HK-2 (cell line): Measurements from ENCODE around the gene HCK.

Experiments
- DNase-seq: peaks from one replicate; pipeline ENCODE4 v3.0.0-alpha.2; 2018; ENCODE audit not compliant: unreplicated experiment

HCK gene

DNA sequence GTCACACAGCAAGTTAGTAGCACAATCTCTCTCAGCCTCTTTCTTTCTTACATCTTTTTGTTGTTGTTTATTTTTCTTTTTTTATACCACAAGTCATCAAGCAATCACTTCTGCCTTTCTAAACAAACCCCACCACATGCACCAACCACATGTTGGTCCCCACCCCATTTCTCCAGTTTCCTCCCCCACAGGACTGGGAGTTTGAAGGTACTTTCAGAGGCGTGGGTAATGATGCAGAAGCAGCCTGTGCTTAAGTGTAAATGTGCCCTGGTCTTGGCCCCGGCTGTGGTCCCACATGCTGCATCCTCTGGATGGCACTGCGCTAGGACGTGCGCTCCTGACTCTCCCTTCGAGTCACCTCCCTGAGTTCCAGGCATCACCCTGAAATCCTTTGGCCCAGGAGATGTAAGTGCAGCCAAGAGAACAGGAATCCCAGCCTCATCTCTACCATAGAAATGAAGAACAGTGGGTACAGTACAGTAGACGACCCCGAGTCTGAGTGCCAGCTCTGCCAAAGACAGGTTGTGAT lies 5.7 kb downstream of the HCK start:
- DNase-seq: no peak

DNA sequence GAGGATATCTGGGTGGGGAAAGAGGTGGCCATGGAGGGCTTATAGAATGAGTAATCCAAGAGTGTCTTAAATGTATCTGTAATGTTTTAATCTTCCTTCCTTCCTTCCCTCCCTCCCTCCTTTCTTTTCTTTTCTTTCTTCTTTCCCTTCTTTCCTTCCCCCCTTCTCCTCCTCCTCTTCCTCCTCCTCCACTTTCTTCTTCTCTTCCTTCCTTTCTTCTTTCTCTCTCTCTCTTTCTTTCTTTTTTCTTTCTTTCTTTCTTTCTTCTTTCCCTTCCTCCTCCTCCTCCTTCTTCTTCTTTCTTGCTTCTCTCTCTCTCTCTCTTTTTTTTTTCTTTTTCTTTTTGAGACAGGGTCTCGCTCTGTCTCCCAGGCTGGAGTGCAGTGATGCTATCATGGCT lies 7.1 kb downstream of the HCK start:
- no peak for DNase-seq

DNA sequence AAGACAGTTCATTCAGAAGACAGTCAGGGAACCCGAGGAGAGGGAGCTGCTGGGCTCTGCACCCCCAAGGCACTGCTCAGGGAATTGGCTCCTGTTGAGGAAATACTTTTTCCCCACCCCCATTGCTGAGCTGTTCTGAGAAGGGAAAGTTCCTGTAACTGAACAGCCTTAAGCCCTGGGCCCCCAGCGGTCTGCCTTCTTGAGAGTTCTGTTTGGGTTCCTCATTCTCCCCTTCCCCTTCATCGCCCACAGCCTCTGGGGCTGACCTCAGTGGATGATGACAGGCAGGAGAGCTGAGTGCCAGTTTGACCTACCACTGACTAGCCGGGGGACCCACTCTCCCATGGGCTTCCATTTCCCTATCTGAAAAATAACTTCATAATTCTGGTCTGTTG lies 10.7 kb downstream of the HCK start:
- no peak for DNase-seq

DNA sequence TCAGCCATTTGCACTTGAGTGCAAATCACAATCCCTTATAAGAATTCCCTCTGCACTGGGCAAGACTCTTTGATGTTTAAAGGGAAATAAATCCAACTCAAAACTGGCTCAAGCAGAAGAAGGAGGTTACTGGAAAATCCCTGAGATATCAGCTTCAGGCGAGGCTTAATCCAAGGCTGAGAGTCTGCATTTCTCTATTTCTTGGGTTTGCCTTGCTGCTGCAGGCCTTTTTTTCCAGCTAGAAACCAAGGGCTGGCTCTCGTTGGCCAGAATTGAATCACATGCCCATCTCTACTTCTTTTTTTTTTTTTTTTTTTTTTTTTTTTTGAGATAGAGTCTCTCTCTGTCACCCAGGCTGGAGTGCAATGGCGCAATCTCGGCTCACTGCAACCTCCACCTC lies 11.7 kb downstream of the HCK start:
- no peak for DNase-seq

DNA sequence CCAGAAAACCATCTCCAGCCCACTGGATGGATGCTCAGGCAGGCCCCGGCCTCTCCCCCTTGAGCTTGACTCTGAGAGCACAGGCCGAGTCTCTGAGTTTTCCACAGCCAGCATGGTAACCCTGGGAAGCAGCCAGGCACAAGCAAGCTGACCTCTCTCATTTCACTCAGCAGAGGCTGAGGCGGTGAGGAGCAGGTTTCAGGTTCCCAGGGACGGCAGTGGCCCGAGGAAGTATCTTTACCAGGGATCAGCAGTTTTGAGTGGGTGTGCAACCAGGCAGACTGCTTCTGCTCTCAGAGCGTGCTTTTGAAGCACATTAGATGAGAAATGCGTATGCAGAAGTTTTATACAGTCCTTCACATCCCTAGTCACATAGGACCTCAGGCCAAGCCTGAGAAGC lies 12.6 kb downstream of the HCK start:
- DNase-seq: no peak

DNA sequence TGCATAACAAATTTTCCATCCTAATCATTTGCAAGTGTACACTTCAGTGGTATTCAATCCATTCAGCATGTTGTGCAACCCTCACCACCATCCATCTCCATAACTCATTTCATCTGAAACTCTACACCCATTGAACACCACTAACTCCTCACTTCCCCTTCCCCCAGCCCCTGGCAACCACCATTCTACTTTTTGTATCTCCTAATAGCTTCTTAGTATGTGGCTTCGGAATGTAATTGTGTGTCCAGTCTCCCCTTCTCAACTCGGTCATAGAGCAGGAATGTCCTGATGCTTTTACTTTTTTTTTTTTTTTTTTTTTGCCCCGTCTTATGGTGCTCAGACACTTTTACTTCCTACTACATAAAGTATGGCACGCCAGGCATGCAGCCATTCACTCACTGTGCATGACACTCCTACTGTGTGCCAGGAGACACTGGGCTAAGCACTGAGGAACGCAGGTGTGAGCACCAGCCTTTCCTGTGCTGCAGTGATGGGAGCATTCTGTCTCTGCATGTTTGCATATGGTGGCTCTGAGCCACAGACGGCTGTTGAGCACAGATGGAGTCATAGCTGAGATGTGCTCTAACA lies 15.3 kb downstream of the HCK start:
- DNase-seq: peak; percentile 24

DNA sequence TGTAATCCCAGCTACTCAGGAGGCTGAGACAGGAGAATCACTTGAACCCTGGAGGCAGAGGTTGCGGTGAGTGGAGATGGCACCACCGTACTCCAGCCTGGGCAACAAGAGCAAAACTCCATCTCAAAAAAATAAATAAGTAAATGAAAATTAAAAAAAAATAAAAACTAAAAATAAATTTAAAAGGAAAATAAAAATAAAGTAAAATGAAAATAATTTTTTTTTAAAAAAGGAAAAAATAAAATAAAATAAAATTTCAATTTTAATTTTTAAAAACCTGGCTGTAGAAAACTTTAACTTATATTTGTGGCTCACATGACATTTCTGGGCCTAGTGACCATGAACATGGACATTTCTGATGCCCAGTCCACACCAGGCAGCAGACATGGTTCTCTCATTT lies 16.1 kb downstream of the HCK start:
- DNase-seq: no peak

DNA sequence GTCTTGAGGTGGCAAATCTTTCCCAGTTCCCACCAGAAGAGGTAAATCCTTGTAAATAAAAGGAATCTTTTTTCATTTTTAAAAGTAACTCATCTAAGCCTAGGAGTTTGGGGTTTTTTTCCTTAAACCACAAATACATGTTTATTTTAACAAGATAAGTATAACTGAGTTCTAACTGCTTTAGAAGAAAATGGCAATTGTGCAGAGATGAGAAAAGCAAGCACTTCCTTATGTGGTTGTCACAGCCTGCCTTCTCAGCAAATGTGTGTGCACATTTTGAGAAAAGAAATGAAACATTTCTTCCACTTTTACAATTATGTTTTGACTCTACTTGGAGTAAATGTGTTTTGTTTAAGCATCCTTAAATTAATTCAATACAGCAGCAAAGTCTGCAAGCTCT lies 17.7 kb downstream of the HCK start:
- DNase-seq: no peak

DNA sequence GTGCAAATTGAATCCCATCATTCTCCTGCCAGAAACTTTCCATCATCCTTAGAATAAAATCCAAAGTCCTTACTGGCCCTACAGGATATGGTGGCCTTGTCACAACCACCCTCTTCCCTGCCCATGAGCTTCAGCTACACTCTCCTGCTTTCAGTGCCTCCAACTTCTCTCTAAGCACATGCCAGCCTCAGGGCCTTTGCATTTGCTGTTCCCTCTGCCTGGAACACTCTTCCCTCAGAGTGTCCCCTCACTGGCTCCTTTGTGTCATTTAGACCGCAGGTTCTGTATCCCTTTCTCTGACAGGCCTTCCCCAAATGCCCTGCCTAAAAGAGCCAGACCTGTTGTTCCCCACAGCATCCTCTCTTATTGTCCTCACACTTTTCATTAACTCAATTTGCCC lies 18.2 kb downstream of the HCK start:
- DNase-seq: no peak

DNA sequence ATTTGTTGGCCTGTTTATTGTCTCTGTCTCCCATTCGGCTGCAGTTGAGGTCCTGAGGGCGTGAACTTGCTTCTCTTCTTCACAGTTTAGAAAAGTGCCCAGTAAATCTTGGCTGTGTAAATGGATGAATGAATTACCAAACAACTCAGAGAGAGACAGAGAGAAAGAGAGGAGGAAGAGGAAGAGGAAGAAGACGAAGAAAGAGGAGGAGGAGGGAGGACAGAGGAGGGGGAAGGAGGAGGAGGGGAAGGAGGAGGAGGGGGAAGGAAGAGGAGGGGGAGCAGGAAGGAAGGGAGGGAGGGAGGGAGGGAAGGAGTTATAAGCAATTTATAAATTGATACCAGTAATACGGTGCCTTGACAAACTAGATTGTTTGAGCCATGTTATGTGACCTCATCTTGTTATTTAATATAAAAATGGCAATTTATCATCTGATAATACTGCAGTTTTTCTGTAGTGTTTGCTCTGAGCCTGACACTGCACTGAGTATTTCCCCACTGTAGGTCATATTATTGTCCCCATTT lies 18.7 kb downstream of the HCK start:
- DNase-seq: no peak

DNA sequence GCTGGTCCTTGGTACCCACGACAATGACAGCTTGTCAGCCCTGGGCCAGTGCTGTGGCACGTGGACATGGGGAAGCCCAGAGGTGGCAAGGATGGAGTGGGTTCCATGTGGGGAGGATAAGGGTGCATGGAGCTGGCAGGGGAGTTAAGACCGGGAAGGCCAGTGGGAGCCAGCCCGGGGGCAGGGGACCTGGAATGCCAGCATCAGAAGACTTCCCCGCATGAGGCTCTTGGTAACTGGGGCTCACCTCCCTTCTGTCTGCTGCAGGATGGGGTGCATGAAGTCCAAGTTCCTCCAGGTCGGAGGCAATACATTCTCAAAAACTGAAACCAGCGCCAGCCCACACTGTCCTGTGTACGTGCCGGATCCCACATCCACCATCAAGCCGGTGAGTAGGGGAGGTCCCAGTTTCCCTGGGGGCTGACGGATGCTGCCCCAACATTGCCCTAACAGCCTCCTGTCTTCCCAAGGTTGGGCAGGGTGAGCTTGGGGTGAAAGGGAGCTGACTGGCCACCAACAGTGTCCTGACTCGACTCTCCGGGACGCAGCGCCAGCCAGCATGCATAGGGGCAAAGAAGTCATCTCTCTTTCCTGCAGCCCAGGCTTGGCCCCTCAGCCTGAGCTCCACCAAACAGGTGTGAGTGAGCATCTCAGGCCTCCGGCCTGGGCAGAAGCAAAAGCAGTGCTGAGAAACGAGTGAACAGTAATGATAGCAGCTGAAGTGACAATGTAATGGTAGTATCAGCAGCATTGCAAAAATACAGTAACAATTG lies 19.5 kb downstream of the HCK start:
- no peak for DNase-seq

DNA sequence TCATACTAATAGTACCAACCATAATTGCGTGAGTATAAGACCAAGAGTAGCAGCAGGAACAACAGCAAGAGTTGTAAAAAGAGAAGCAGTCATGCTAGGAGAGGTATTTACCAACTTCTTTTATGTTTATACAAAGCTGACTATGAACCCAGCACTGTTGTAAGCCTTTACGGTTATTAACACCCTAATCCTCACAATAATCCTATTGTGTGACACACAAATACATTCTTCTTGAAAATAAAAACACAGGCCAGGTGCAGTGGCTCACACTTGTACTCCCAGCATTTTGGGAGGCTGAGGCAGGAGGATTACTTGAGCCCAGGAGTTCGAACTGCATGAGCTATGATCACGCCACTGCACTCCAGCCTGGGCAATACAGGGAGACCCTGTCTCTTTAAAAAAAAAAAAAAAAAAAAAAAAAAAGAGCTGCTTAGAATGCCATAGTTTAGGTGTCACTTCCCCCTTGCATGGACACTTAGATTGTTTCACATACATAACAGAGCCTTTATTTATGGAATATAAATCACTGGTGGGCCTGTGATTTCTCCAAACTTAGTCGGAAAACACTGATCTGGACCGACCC lies 20.2 kb downstream of the HCK start:
- no peak for DNase-seq

DNA sequence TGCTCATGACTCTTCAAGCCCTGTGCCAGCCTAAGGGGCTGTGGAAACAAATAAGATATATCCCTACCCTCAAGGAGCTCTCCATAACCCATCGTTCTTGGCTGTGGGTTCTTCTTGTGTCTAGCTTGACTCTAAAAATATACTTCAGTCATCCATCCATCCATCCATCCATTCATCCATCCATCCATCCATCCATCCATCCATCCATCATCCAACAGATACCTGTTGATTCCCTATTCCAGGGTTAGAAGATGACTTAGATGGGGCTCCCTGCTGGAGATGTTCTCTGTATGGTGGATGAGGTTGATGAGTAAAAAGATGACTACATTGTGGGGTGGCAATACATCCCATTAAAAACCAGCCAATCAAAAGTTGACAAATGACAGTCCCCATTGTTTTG lies 23.5 kb downstream of the HCK start:
- DNase-seq: no peak

DNA sequence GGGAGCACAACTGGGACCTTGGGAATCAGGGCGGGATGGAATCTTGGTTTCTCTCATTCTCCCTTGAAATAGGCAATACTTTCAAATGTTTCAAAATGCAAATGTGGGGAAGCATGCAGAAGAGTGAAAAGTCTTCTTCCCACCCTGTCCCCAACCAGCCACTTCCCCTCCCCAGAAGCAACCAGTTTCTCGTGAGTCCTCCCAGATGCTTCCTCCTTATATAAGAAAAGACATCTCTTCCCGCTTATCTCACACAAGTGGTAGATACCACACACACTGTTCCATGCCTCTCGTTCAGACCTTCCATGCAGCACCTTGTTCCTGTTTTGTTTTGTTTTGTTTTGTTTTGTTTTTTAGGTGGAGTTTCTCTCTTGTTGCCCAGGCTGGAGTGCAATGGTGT lies 25.1 kb downstream of the HCK start:
- DNase-seq: no peak

DNA sequence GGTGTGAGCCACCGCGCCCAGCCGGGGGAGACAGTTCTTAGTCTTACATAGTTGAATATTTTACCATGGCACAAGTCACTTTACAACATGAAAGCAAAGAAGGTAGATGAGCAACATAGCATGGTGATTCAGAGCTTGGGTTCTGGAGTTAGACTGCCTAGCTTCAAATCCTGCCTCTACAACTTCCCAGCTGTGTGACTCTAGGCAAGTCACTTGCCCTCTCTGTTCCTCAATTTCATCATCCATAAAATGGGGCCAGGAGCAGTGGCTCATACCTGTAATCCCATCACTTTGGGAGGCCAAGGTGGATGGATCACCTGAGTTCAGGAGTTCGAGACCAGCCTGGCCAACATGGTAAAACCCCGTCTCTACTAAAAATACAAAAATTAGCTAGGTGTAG lies 26.3 kb downstream of the HCK start:
- no peak for DNase-seq

DNA sequence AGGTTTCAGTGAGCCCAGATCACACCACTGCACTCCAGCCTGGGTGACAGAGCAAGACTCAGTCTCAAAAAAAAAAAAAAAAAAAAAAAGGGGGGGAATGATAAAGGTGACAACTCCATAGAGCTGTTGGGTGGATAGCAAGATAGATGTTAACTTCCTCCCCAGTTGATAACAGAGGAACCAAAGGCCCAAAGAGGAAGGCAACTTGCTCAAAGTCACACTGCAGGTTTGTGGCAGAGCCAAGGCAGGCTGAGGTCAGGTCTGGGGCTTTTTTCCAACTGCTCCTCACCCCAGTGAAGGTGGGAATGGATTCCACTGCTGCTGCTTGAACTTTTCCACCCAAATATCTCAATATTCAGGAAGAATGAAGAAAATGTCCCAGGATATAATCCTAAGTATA lies 26.7 kb downstream of the HCK start:
- no peak for DNase-seq

DNA sequence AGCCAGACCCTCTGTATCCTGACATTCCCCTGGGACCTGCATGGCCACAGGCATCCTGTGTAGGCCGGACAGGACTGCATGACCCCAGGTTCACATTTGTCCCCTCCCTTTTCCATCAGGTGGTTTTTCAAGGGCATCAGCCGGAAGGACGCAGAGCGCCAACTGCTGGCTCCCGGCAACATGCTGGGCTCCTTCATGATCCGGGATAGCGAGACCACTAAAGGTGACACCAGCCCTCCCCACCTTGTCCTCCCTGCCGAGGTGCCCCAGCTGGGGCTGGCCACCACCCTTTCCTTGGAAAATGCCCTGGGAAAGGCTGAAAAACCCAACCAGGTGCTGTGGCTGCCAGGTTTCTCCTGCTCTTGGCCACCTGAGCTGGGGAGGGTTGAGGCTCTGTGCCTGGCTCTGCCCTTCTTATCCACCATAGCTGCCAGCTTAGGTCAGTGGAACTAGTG lies 27.6 kb downstream of the HCK start:
- DNase-seq: no peak

DNA sequence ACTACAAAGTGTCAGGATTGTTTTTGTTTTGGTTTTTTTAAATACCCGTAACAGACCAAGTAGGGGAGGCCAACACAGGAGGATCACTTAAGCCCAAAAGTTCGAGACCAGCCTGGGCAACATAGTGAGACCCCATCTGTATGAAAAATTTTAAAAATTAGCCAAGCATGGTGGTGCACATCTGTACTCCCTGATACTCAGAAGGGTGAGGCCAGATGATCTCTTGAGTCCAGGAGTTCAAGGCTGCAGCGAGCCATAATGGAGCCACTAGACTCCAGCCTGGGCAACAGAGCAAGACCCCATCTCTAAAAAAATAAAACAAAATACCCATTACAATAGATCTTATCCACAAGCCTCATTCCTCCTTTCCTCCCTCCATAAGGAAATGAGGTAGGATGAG lies 28.7 kb downstream of the HCK start:
- DNase-seq: no peak

DNA sequence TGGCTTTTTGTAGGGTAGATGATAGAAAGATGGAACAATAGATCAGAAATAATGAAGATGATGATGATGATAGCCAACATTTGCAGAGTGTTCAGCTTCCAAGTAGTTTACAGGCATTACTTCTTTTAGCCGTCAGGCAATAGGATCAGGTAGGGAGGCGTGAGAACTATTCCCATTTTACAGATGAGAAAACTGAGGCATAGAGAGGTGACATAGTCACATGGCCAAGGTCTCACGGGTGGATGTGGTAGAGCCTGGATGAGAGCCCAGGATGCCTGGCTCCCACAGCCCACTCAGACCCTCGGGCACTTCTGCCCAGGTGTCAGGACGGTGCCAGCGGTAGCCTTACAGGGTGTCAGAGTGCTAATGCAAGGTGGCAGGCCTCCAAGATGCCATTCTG lies 31.4 kb downstream of the HCK start:
- no peak for DNase-seq

DNA sequence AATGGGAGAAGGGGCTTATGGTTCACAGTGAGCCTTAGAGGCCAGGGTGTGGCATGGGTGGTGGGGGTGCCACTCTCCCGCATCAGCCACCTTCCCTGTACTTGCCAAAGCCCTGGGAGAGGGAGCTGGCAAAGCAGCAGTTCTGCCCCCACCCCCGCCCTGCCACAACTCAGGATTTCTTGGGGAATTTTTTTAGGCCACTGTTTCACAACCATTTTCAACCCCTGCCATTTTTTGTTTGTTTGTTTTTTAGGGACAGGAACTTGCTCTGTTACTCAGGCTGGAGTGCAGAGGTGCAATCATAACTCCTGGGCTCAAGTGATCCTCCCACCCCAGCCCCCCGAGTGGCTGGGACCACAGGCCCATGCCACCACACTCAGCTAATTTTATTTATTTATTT lies 35.0 kb downstream of the HCK start:
- DNase-seq: no peak

DNA sequence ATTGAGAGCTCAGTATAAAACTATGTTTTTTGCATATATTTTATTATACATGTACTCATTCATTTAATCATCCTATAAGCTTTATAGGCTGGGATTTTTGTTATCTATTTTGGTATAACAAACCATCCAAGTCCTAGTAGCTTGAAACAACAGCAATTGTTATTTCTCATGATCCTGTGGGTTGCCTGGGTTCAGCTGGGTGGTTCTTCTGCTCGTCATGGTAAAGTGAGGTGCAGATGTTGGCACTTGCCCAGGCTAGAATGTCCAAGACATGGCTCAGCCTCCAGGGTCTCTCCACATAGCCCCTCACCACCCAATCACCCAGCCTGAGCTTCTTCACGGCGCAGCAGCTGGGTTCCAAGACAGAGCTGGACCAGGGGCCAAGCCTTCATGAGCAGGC lies 36.7 kb downstream of the HCK start:
- no peak for DNase-seq

DNA sequence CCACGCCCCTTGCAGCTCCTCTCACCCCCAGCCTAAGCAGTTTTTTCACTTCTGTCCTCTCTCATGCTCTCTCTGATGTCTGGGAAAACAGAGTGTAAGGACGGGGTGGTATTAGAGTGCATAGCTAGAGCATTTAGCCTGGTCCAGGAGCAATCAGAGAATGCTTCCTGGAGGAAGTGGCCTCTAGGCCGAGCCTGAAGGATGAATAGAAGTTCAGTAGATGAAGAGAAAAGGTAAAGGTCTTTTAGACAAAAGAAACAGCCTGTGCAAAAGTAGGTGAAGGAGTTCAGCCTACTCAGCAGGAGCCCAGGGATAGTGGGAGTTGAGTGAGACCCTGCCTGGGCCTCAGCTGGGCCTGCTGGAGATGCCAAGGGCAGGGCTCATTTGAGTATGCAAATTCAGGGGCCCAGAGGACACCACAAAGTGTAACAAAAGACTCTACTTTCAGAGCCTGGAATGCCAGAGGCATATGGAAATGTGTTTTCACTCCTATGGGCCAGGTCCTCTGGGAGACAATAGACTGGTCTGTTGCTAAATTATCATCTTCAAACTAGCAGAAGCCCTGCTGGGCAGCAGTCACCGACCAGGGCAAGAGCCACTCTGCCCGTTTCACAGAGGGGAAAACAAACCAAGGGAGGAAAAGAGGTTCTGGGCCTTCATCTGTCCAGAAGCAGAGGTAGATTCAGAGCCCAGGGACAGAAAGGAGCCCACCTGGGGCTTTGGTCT lies 37.8 kb downstream of the HCK start:
- no peak for DNase-seq
